Fibroblast of skin of abdomen (primary cell): ENCODE data around the gene PKNOX2.

Source experiments
- DNase-seq: peaks from one replicate; pipeline ENCODE4 v3.0.0-alpha.2; 2013

PKNOX2 gene

DNA sequence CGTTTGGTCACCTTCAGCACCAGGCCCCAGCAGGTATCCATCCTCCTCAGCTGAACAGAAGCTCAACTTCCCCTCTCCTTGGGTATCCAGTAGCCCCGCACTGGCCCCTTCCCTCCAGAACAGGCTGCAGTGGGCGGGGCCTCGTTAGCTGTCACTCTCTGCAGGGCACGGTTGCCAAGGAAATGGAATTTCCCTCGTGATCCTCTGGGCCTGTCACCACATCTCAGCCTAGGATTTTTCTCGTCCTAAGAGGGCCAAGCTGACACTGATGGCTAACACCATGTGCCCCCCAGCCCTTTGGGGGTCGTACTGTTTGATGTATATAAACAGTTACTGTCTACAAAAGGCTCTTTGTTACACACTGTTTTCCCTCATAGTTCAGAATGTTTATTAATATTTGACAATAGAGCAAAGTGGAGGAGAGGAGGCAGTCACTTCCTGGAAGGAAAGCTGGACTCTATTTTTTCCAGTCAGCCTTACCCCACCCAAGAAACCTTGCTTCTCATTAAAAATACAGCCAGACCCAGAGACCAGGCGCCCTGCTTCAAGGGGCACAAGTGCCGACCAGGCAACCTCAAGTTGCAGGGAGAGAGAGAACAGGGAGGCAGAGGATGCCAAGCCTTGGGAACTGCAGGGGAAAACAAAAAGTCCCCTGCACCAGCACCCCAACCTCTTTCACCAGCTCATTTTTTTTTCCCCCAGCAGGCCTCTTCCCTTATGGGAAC lies 287.0 kb downstream of the PKNOX2 start:
- no peak for DNase-seq

DNA sequence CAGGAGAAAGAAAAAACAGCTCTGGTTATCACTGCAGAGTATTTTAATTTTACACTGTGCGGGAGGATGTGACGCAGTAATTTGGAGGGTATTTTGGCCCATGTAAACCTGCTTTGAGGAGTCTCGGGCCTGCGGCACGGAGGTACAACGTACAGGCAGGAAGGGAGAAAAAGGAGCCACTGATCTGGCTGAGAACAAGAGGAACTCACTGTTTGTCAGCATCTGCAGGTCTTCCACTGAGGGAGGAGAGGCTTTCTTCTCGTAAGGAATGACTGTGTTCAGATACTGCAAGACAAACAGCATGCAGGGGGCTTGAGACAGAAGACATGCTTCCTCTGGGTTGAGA lies 287.5 kb downstream of the PKNOX2 start:
- no peak for DNase-seq

DNA sequence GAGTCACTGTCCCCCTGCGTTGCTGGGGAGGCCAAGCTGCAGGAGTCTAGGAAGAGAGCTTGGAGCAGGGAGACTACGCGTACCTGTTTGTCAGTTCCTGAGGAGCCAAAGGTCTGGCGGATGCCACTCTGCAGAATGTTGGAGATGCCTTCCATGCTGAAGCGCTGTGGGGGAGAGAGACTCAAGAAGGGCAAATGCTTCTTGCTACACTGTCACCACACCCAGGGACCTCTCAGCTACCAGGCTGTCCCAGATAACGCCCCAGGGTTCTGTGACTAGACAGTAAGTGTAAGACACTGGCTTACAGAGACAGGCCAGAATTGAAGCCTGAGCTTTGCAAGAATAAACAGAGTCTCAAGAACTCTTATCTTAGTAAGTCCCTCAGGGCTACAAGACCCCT lies 289.5 kb downstream of the PKNOX2 start:
- DNase-seq, result no peak

DNA sequence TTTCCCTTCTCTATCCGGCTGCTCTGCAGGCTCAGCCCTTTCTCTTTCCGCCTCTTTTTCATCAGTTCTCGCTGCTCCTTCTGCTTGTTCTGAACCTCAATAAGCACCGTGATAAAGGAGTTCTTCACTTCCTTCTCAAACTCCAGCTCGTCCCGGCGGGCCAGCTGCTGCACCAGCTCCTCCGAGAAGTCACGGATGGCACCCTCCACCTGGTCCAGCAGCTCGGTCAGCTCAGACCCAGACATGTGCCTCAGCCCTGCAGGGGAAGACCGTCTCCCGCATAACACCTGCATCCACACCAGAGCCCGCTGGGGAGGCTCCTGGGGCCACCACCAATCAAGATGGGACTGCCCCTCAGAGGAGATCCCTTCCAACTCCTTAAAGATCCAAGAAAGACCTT lies 291.3 kb downstream of the PKNOX2 start:
- no peak for DNase-seq

DNA sequence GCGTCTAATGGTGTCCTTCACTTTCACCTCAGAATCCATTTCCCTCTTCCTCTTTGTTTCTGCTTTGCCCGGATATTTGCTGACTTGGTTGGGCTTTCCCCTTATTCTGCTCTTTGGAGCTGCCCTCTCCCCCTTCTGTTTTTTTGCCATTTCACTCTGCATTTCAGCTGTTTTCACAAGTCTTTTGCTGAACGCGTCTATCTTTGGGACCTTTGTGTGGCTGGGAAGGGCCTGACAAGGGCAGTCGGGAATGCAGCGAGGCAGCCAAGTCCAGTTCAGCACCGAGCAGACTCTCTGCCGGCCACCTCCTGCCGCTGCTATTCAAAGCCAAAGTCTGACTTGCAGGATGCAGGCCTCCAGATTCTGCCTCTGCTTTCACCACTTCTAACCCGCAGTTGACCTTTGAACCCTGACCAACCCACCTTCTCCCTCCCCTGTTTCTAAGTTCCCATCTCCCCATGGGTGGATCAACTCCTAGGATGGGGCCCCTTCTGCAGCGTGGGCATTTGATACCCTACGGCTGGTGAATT lies 293.3 kb downstream of the PKNOX2 start:
- DNase-seq, result peak; percentile 56

DNA sequence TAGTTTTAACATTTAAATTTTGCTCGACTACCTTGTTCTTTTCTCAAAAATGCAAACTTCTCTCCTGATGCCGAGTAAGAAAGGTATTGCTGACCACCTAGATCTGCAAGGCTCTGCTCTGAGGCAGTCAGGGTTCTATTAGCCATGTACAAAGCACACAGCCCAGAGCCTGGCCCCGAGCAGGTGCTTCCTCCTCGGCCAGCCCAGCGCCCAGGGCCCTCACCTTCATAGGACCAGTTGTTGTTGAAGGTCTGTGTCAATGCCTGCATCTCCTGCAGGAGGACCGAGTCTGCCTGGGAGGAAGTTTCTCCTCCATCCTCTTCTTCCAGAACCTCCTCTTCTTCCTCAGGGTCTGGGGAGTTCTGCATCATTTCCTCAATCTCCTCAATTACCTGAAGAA lies 295.7 kb downstream of the PKNOX2 start:
- no peak for DNase-seq

DNA sequence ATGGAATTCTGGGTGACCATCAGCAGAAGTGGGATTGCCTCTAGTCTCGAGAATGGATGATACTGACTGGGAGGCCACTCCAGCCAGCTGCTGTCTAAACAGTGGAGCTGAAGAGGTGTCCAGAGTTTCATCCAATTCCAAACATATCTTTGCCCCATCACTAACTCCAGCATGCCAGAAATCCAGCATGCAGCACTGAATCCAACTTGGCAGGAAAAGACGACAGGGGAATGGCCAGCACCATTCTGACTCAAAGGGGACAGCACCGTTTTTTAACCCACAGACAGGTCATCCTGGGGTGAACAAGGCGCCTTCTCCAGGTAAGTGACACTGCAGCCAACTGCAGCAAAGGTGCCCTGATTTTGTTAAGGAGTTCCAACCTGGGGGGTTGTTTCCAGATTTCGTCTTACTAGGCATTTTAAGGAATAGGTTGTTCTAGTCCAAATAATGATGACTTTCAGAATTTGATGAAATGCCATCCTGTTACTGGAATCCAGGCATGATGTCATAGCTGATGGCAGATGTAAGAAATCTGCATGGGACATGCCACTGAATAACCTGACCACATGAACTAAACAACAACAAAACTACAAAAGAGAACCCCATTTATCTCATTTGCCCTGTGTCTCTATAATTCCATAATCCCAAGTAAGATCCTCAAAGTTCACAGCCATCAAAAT lies 299.2 kb downstream of the PKNOX2 start:
- DNase-seq, result no peak

DNA sequence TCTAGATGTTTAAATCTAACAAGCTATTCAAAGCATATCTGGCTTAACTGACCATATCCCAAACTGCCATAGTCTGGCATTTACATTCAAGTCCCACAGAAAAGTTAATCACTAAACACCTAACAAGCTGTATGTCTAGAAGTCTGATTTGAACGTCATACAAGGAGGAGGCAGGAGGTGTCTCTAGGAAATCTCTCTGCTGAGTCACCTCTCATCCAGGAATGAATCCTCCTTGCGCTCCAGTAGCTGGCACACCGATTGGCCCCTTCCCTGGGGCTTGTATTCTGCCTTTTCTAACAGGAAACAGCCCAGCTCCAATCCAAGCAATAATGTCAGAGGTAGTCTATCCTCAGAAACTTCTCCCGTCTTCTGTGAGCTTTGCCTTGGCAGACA lies 299.7 kb downstream of the PKNOX2 start:
- DNase-seq, result peak; percentile 29

DNA sequence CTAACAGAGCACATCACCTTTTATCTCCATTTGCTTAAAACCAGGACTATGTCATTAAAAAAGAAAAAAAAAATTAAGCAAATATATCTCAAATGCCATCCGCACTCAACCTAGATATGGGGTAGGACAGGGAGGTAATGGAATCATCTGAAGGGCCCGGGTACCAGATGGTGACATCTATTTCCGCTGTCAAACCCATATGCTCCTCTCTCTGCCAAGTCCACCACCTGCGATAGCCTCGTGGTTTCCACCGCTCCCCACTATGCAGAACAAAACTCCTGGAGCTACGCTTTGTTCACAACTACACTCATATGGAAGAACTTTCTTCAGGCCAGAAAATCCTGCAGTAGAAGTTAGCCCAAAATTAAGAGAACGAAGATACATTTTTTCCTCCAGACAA lies 300.1 kb downstream of the PKNOX2 start:
- no peak for DNase-seq

DNA sequence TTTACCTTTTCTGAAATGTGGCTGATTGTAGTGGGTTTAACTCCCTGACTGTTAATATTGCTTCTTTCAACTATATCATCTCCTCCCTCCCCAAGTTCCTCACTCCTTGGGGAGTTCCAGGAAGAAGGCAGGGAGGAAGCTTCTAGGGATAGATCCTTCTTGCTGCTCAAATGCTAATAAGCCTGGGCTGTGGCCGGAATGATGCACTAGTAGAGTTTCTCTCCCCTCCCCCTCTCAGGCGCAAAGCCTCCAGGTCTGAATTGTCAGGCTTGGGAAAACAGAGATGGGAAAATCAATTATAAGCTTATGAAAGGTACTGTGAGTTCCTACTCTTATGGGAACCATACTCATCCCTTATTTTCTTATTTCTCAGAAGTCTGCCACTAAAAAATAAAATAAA lies 300.7 kb downstream of the PKNOX2 start:
- DNase-seq, result no peak

DNA sequence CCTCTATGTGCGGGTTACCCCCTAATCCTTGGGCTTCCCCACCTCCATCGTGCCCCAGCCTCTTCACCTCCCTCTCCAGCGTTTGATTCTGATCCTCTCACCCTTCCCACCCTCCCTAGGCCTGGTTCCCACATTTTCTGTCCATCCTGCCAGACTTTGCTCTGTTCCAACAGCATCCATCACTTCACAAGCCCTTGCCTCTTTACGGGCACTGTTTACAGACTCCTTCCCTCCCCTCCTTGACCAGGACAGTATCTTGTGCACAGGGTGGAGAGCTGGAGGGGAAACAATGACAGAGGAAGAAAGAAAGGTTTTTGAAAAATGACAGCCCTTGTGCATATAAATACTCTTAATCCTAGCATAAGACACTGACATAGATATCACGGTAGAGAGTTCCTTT lies 301.1 kb downstream of the PKNOX2 start:
- no peak for DNase-seq

DNA sequence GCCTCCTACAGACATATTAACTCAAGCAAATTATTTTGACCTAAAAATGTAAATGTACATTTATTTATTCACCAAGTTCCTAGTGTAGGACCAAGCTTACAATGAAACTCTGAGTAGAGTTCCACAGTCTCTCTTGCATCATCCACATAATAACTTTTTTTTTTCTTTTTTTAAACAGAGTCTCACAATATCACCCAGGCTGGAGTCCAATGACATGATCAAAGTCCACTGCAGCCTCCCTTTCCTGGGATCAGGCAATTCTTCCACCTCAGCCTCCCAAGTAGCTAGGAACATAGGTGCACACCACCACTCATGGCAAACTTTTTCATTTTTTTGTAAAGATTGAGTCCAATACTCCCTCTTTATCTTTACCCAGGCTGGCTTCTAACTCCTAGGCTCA lies 303.5 kb downstream of the PKNOX2 start:
- no peak for DNase-seq

DNA sequence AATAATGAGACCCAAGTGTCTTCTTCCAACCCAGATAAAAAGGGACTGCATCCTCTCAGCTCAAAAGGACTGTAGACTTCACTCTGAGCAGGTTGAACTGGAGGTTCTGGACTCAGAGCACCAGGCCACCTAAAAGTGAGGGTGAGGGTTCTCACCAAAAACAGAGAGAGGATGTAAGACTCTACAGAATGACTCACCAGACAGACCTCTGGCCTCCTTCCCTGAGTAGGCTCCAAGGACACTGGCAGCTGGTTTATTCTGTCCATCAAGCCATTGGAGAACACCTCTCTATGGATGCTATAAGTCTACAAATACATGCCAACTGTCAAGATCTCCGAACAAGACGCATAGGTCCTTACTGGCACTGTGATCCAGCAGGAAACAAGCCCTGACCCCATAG lies 304.3 kb downstream of the PKNOX2 start:
- DNase-seq, result no peak

DNA sequence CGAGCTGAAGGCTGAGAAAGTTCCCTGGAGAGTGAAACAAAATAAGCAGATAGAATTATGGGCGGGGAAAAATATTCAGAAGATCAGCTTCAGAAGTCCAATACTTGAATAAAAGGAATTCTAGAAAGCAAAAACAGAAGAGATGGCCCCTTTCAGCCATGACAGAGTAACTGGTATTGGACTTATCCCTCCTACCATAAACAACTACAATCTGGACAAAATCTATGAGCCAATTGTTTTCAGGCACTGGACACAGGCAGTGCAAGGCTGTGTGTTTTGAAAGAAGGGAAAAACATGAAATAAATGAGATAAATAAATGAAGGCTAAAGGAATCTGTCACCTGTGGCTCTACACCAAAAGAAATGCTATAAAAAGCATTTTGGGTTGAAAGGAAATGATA lies 305.8 kb downstream of the PKNOX2 start:
- DNase-seq, result no peak

DNA sequence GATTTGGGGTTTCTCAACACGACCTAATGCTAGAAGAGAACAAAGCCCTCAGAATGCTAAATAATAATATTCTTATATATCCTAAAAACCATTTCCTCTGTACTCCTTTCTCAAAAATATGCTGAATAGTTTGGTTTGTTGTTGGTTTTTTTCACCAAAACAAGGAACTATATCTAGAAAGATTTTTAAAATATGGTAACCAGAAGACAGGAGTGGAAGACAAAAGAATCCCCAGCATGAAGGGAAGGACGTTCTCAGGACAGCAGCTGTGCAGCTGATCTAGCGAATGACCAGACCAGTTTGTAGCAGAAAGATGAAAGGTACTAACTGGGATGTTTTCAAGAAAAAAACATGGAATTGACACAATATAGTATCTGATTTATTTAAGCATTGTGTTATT lies 312.2 kb downstream of the PKNOX2 start:
- no peak for DNase-seq

DNA sequence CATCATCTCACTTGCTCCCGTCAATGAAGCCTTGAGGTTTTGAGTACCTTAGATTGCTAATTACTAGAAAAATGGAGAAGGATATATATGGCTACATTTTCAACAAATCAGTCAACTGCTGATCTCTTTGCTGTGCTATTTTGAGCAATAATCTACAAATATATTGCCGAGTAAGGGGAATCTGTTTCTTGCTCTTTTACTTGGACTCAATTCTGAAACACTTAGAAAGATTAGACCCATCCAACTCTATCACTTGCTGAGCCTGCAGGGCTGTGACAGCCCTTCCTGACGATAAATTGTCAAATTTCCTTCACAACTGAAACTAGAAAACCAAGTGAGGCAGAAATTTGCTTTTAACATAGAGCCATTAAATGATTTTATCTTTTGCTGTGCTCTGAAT lies 314.6 kb downstream of the PKNOX2 start:
- no peak for DNase-seq

DNA sequence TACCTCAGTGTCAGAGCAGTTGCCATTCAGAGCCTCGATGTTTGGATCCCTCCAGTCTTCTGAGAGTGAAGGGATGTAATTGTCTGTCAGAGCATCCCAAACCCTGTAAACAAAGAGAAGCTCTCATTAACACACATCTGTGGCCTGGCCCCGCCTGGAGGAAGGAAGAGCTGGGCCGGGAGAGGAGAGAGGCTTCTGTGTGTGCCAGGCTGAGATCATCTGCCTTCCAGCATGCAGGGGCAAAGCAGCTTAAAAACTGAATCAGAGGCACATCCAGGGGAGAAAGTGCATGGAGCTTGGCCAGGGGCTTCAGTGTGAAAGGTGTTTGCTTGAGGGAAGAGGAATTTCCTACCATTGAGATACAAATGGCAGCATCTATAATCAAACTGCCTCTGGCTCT lies 317.0 kb downstream of the PKNOX2 start:
- no peak for DNase-seq
